ENCODE data around the gene UQCC2. TPM values are rescaled to one million over a fixed set of nuclear protein-coding genes. Genes with fewer than 3 reads are reported as not detected.

UQCC2 gene
- total RNA-seq, 2 donors from 2014 or later, result 24.5 to 25.7 TPM

GRCh38 chr6:33740794-33741193, 29.3 kb upstream of the UQCC2 start:
- no peaks in the 10 kb centered on the region for H3K9me3 ChIP-seq
- no peak for DNase-seq (ENCODE audit: low spot score)
- intact Hi-C loops (cut with DNase I), result loop anchor here (5.0 kb wide), 1 partner anchor 412 kb away; no protein-coding TSS in a partner anchor
- H3K4me1 ChIP-seq (replicated peaks), result peaks cover 23% of the 10 kb centered on the region
- no peak for TF ChIP-seq CTCF (IDR thresholded peaks at IDR 0.05)
- no peak for TF ChIP-seq POLR2AphosphoS5 (IDR thresholded peaks at IDR 0.05)
- TF ChIP-seq POLR2A (IDR thresholded peaks at IDR 0.05), result no peak
- no peaks in the 10 kb centered on the region for H3K27me3 ChIP-seq (replicated peaks; ENCODE audit: insufficient read depth)
- whole genome bisulfite sequencing, result 77% methylated on average over 5 of the region's 5 CpGs
- no peak overlapping the region for H3K27ac ChIP-seq
- H3K4me3 ChIP-seq, result no peak overlapping the region
- no peaks in the 10 kb centered on the region for H3K36me3 ChIP-seq

- no peaks in the 10 kb centered on the region for H3K36me3 ChIP-seq
- H3K4me1 ChIP-seq (replicated peaks), result peaks cover 17% of the 10 kb centered on the region
- intact Hi-C loops (cut with DNase I), result loop anchor here (5.0 kb wide), 1 partner anchor 412 kb away; no protein-coding TSS in a partner anchor
- DNase-seq (ENCODE audit: low spot score), result no peak
- TF ChIP-seq POLR2AphosphoS5 (IDR thresholded peaks at IDR 0.05) (no peak), CTCF (IDR thresholded peaks at IDR 0.05) (no peak), POLR2A (IDR thresholded peaks at IDR 0.05) (no peak)
- H3K27me3 ChIP-seq (replicated peaks; ENCODE audit: insufficient read depth), result no peaks in the 10 kb centered on the region
- peak overlapping the region in 1 of 2 donors; percentile 14 for H3K27ac ChIP-seq
- H3K9me3 ChIP-seq, result no peaks in the 10 kb centered on the region
- WGBS, result 67% methylated on average over 6 of the region's 6 CpGs
- no peak overlapping the region for H3K4me3 ChIP-seq
Observed at GRCh38 chr6:33740204-33740608, 28.7 kb upstream of the UQCC2 start.

GRCh38 chr6:33739571-33739970, 28.1 kb upstream of the UQCC2 start:
- Histone ChIP-seq H3K9me3 (no peaks in the 10 kb centered on the region), H3K36me3 (no peaks in the 10 kb centered on the region), H3K27ac (peak overlapping the region in 1 of 2 donors; percentile 14), H3K4me3 (no peak overlapping the region), H3K27me3 (replicated peaks; ENCODE audit: insufficient read depth) (no peaks in the 10 kb centered on the region), H3K4me1 (replicated peaks) (peaks cover 11% of the 10 kb centered on the region)
- TF ChIP-seq POLR2A (IDR thresholded peaks at IDR 0.05) (no peak), POLR2AphosphoS5 (IDR thresholded peaks at IDR 0.05) (no peak), CTCF (IDR thresholded peaks at IDR 0.05) (no peak)
- intact Hi-C loops (cut with DNase I), result no loop called here
- DNase-seq (ENCODE audit: low spot score), result no peak
- WGBS, result 77% methylated on average over 5 of the region's 5 CpGs

GRCh38 chr6:33738879-33739278, 27.4 kb upstream of the UQCC2 start:
- Histone ChIP-seq H3K4me1 (replicated peaks) (peaks cover 6% of the 10 kb centered on the region), H3K27me3 (replicated peaks; ENCODE audit: insufficient read depth) (no peaks in the 10 kb centered on the region), H3K36me3 (no peaks in the 10 kb centered on the region), H3K4me3 (no peak overlapping the region), H3K27ac (no peak overlapping the region), H3K9me3 (no peaks in the 10 kb centered on the region)
- no peak for DNase-seq (ENCODE audit: low spot score)
- 92% methylated on average over 5 of the region's 5 CpGs for WGBS
- intact Hi-C loops (cut with DNase I), result no loop called here
- TF ChIP-seq POLR2A (IDR thresholded peaks at IDR 0.05) (no peak), POLR2AphosphoS5 (IDR thresholded peaks at IDR 0.05) (no peak)

- no peaks in the 10 kb centered on the region for H3K27me3 ChIP-seq (replicated peaks; ENCODE audit: insufficient read depth)
- DNase-seq (ENCODE audit: low spot score), result no peak
- no peak overlapping the region for H3K27ac ChIP-seq
- intact Hi-C loops (cut with DNase I), result no loop called here
- H3K4me3 ChIP-seq, result no peak overlapping the region
- 92% methylated on average over 9 of the region's 9 CpGs for WGBS
- H3K4me1 ChIP-seq (replicated peaks), result peaks cover 4% of the 10 kb centered on the region
- H3K36me3 ChIP-seq, result no peaks in the 10 kb centered on the region
- TF ChIP-seq CTCF (IDR thresholded peaks at IDR 0.05) (no peak), POLR2A (IDR thresholded peaks at IDR 0.05) (no peak), POLR2AphosphoS5 (IDR thresholded peaks at IDR 0.05) (no peak)
- H3K9me3 ChIP-seq, result no peaks in the 10 kb centered on the region
Observed at GRCh38 chr6:33738153-33738552, 26.7 kb upstream of the UQCC2 start.

Measured in prostate gland (tissue), 2 donors.